Nephron progenitor cell (in vitro differentiated cells): ENCODE measurements around the gene SGK2.
"Not testable (repeated sequence)": the region's sequence is repeated elsewhere in the genome, so short reads cannot be mapped to it uniquely, and the experiment has no call there.

Experiments used
- DNase-seq: peaks from one replicate; pipeline ENCODE4 v3.0.0; 2021
- H3K27ac Mint-ChIP-seq: 2 replicates; pipeline ENCODE4 v1.8.0; 2021; ENCODE audit warnings: mild to moderate bottlenecking, moderate library complexity, mixed read lengths
- H3K27me3 Mint-ChIP-seq: 2 replicates; pipeline ENCODE4 v1.8.0; 2021; ENCODE audit warnings: mild to moderate bottlenecking, low read depth, mixed read lengths; ENCODE audit not compliant: poor library complexity
- H3K36me3 Mint-ChIP-seq: 2 replicates; pipeline ENCODE4 v1.8.0; 2021; ENCODE audit warnings: low read depth, mixed read lengths
- H3K4me1 Mint-ChIP-seq: 2 replicates; pipeline ENCODE4 v1.8.0; 2021; ENCODE audit warnings: mixed read lengths
- H3K4me3 Mint-ChIP-seq: 2 replicates; pipeline ENCODE4 v1.8.0; 2021; ENCODE audit warnings: mild to moderate bottlenecking, moderate library complexity, mixed read lengths
- H3K9me3 Mint-ChIP-seq: 2 replicates; pipeline ENCODE4 v1.8.0; 2021; ENCODE audit warnings: mild to moderate bottlenecking, moderate library complexity, mixed read lengths
- TF ChIP-seq, protein P1 (sequence below): fragments of 200-600 bp; sonication (generic); IDR thresholded peaks from 2 replicates; pipeline ENCODE4 v1.5.0; 2021; ENCODE audit warnings: antibody characterized with exemption

Gene SGK2

DNA sequence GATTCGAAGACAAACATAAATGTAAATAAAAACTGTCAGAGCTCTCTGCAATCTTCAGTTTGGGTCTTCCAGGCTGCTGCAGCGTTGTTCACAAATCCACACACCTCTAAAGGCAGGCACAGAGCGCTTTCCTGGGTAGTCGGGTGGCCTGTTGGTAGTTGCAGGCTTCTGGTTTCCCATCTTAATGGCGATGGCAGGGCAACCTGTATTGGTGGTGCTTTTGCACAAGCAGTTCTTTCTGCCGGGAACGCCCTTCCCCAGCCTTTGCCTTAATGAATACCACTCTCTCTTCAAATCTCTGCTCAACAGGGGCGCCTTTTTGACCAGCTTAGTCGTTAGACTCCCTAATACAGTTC is 31.2 kb downstream of the SGK2 start:
- H3K9me3 Mint-ChIP-seq, result no peaks in the 10 kb centered on the region
- peaks cover 22% of the 10 kb centered on the region for H3K4me1 Mint-ChIP-seq

DNA sequence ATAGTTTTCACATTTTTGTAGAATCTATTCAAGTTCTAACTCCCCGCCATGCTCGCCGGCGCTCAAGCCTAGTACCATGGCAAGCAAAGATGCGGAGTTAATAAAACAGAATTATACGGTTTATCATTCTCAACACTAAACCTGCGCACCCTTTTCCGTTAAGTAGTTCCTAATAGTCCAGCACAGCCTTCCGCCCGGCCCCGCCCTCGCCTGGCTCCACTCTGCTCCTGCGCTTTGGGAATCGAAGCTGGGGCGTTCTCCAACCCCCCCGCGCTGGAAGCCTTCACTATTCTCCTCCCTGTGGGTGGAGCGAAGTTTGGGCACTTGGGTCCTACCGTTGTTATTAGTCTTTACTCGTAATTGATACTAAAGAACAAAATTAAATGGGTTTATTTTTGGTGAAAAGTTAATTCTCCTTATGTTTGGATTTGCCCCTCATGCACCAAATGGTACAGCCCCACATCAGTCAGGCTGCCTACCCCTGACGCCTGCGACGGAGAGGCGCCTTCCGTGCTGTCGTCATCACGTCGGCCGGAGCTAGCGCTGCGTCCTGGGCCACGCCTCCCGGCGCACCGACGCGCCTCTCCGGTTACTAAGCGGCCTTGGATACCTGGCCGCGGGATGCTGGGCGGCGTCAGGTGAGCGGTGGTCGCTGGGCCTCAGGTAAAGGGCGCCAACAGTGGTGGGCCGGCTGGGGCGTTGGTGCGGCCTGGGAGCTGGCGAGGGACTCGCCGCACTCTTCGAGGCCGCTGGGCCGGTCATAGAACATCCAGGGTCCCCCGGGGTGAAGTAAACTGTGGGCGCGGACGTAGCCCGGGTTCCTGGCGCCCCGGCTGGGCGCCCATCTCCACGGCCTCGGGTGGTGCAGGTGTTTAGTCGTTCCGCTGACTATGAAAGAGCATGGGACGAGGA is 31.8 kb downstream of the SGK2 start, which contains the start of gene IFT52:
Gene IFT52, plus strand, starts transcription at position 546 of the 912 bp plus-strand sequence. CDS start 3,762 bp downstream, outside the sequence.
- Mint-ChIP-seq H3K9me3 (no peaks in the 10 kb centered on the region), H3K4me3 (peak within 1 kb of the TSS; percentile 97), H3K27me3 (no peaks in the 10 kb centered on the region), H3K4me1 (peaks cover 21% of the 10 kb centered on the region), H3K36me3 (peaks cover 21% of the 10 kb centered on the region), H3K27ac (peak within 1 kb of the TSS; percentile 99)
- DNase-seq, result peak; percentile 84
- TF ChIP-seq, protein P1, sequence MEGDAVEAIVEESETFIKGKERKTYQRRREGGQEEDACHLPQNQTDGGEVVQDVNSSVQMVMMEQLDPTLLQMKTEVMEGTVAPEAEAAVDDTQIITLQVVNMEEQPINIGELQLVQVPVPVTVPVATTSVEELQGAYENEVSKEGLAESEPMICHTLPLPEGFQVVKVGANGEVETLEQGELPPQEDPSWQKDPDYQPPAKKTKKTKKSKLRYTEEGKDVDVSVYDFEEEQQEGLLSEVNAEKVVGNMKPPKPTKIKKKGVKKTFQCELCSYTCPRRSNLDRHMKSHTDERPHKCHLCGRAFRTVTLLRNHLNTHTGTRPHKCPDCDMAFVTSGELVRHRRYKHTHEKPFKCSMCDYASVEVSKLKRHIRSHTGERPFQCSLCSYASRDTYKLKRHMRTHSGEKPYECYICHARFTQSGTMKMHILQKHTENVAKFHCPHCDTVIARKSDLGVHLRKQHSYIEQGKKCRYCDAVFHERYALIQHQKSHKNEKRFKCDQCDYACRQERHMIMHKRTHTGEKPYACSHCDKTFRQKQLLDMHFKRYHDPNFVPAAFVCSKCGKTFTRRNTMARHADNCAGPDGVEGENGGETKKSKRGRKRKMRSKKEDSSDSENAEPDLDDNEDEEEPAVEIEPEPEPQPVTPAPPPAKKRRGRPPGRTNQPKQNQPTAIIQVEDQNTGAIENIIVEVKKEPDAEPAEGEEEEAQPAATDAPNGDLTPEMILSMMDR, result no peak

More for the DNA sequence above, 31.2 kb downstream of the SGK2 start:
- Mint-ChIP-seq H3K27ac (no peak overlapping the region), H3K36me3 (peaks cover 20% of the 10 kb centered on the region), H3K4me3 (peak overlapping the region; percentile 97), H3K27me3 (no peaks in the 10 kb centered on the region)
- TF ChIP-seq, protein P1, result no peak
- peak; percentile 10 for DNase-seq

DNA sequence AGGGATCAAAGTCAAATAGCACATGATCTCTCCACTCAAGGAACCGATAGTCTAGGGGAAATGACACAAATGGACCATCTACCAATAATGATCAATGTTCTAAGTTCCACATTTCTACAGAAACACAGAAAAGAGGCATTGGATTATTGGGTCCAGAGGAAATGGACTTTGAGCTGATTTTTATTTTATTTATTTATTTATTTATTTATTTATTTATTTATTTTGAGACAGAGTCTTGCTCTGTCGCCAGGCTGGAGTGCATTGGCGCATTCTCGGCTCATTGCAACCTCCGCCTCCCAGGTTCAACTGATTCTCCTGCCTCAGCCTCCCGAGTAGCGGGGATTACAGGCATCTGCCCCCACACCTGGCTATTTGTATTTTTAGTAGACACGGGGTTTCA is 43.1 kb downstream of the SGK2 start:
- H3K27me3 Mint-ChIP-seq, result not testable (repeated sequence)
- peaks cover 79% of the 10 kb centered on the region for H3K36me3 Mint-ChIP-seq

DNA sequence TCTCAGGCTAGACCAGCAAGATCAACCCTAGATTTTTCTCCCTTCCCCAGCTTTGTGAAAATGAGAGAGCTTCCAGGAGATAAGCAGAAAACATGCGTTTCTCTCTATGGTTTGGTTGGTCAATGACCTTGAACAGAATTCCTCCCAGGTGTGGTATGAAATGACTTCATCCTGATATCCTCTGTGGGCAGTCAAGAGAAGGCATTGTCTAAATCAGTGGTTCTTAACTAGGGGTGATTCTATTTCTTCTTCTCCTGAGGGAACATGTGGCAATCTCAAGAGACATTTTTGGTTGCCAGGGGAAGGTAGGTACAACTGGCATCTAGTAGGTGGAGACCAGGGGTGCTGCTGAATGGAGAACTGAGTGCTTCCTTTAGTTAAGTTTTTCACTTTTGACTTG is 44.3 kb downstream of the SGK2 start:
- no peak overlapping the region for H3K27ac Mint-ChIP-seq
- H3K36me3 Mint-ChIP-seq, result peaks cover 78% of the 10 kb centered on the region
- H3K27me3 Mint-ChIP-seq, result no peaks in the 10 kb centered on the region
- no peak for DNase-seq
- H3K4me1 Mint-ChIP-seq, result no peaks in the 10 kb centered on the region
- no peak overlapping the region for H3K4me3 Mint-ChIP-seq
- peaks cover 4% of the 10 kb centered on the region for H3K9me3 Mint-ChIP-seq
- TF ChIP-seq, protein P1, result no peak

More for the DNA sequence above, 43.1 kb downstream of the SGK2 start:
- not testable (repeated sequence) for DNase-seq, H3K4me3 Mint-ChIP-seq, H3K27ac Mint-ChIP-seq, H3K9me3 Mint-ChIP-seq, H3K4me1 Mint-ChIP-seq

DNA sequence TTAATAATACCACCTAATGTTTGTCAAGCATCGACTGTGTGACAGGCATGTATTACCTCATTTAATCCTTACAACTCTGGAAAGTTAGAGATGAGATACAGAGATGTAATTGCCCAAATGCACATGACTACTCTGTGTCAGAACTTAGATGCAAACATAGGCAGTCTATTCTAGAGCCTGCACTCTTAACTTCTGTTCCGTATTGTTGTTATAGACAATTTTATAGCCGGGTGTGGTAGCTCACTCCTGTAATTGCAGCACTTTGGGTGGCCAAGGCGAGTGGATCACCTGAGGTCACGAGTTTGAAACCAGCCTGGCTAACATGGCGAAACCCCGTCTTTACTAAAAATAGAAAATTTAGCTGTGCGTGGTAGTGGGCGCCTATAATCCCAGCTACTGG is 46.9 kb downstream of the SGK2 start:
- Mint-ChIP-seq H3K4me1 (no peaks in the 10 kb centered on the region), H3K4me3 (no peak overlapping the region), H3K27me3 (no peaks in the 10 kb centered on the region), H3K36me3 (peaks cover 80% of the 10 kb centered on the region), H3K9me3 (peaks cover 8% of the 10 kb centered on the region), H3K27ac (no peak overlapping the region)
- TF ChIP-seq, protein P1, result no peak
- DNase-seq, result no peak

DNA sequence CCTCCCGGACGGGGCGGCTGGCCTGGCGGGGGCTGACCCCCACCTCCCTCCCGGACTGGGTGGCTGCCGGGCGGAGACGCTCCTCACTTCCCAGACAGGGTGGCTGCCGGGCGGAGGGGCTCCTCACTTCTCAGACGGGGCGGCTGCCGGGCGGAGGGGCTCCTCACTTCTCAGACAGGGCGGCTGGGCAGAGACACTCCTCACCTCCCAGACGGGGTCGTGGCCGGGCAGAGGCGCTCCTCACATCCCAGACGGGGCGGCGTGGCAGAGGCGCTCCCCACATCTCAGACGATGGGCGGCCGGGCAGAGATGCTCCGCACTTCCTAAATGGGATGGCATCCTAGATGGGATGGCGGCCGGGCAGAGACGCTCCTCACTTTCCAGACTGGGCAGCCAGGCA is 48.5 kb downstream of the SGK2 start:
- H3K4me3 Mint-ChIP-seq, DNase-seq, H3K27me3 Mint-ChIP-seq, H3K9me3 Mint-ChIP-seq, H3K27ac Mint-ChIP-seq, H3K4me1 Mint-ChIP-seq: not testable (repeated sequence)
- H3K36me3 Mint-ChIP-seq, result peaks cover 83% of the 10 kb centered on the region

DNA sequence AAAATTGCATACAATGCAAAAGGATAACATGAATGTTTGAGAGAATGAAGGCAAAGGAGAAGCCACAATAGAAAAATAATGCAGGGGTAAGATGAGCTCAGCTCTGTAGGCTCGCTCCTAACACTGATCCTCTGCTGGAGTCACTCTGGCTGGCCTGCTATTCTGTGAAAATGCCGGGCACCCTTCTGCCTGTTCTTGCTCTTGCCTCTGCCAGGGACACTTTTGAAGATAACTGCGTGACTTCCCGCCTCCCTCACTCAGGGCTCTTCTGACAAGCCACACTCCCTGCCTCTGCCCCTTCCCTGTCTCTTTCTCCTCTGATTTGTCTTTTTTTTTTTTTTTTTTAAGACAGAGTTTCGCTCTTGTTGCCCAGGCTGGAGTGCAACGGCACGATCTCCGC is 72.8 kb downstream of the SGK2 start:
- H3K27me3 Mint-ChIP-seq, result peaks cover 3% of the 10 kb centered on the region
- H3K27ac Mint-ChIP-seq, result peak overlapping the region; percentile 25
- H3K36me3 Mint-ChIP-seq, result peaks cover 67% of the 10 kb centered on the region
- H3K4me3 Mint-ChIP-seq, result no peak overlapping the region
- no peak for DNase-seq
- TF ChIP-seq, protein P1, result no peak
- H3K9me3 Mint-ChIP-seq, result no peaks in the 10 kb centered on the region
- H3K4me1 Mint-ChIP-seq, result no peaks in the 10 kb centered on the region
